SU-DHL-6 (cell line): ENCODE results near the gene MR1.

Source experiments
- H2AFZ ChIP-seq: fragments of 200-600 bp; sonication (generic); 2 replicates; pipeline ENCODE4 v1.6.1; 2014; ENCODE audit warnings: low read depth, mild to moderate bottlenecking, moderate library complexity, mixed read lengths, antibody characterized with exemption, low read length; ENCODE audit not compliant: severe bottlenecking
- H3F3A ChIP-seq: fragments of 200-600 bp; shearing (Covaris generic); 2 replicates; pipeline ENCODE4 v1.6.0; 2016; ENCODE audit warnings: antibody characterized with exemption, mild to moderate bottlenecking; ENCODE audit not compliant: insufficient read depth
- H3K27ac ChIP-seq: fragments of 200-600 bp; sonication (generic); 2 replicates; pipeline ENCODE4 v1.5.1; 2016; ENCODE audit warnings: low read depth, mild to moderate bottlenecking, low read length, moderate library complexity, mixed read lengths
- H3K27me3 ChIP-seq: fragments of 200-600 bp; sonication (generic), shearing (Covaris generic); 2 replicates; pipeline ENCODE4 v1.6.0; 2014; ENCODE audit warnings: mild to moderate bottlenecking, low read length
- H3K36me3 ChIP-seq: fragments of 200-600 bp; sonication (generic); 2 replicates; pipeline ENCODE4 v1.6.1; 2014; ENCODE audit warnings: mild to moderate bottlenecking, low read length, mixed read lengths
- H3K4me2 ChIP-seq: fragments of 300-600, 200-600 bp; shearing (Covaris generic), sonication (generic); 2 replicates; pipeline ENCODE4 v1.6.0; 2014; ENCODE audit warnings: low read length, low read depth, mild to moderate bottlenecking; ENCODE audit not compliant: poor library complexity, severe bottlenecking
- H3K4me3 ChIP-seq: fragments of 200-600 bp; sonication (generic); 2 replicates; pipeline ENCODE4 v1.5.1; 2014; ENCODE audit warnings: antibody characterized with exemption, low read length, mild to moderate bottlenecking, mixed read lengths; ENCODE audit not compliant: insufficient read depth, poor library complexity, severe bottlenecking
- H3K79me2 ChIP-seq: fragments of 200-600 bp; sonication (generic); 2 replicates; pipeline ENCODE4 v1.6.1; 2014; ENCODE audit warnings: mild to moderate bottlenecking, low read length, moderate library complexity; ENCODE audit not compliant: insufficient read depth
- H3K9ac ChIP-seq: fragments of 200-600 bp; sonication (generic); 2 replicates; pipeline ENCODE4 v1.7.0; 2014; ENCODE audit warnings: mild to moderate bottlenecking, low read length
- H3K9me2 ChIP-seq: fragments of 200-600 bp; sonication (generic); replicated peaks from 2 replicates; pipeline ENCODE4 v1.6.1; 2014; ENCODE audit warnings: low read length; ENCODE audit not compliant: insufficient read depth
- H3K9me3 ChIP-seq: fragments of 200-600 bp; sonication (generic); 2 replicates; pipeline ENCODE4 v1.6.1; 2014; ENCODE audit warnings: low read length, mixed read lengths; ENCODE audit not compliant: insufficient read depth
- H4K20me1 ChIP-seq: fragments of 200-600 bp; sonication (generic); 2 replicates; pipeline ENCODE4 v1.6.1; 2014; ENCODE audit warnings: low read depth, mild to moderate bottlenecking, antibody characterized with exemption, low read length, moderate library complexity, mixed read lengths
- EZH2phosphoT487 ChIP-seq: fragments of 200-600 bp; sonication (generic), shearing (Covaris generic); conservative IDR thresholded peaks from 2 replicates; pipeline ENCODE4 v1.6.1; 2018; ENCODE audit warnings: mild to moderate bottlenecking, antibody characterized with exemption, low read length, moderate library complexity, mixed read lengths
- TF ChIP-seq, protein P1 (sequence below): fragments of 200-600 bp; sonication (generic); IDR thresholded peaks from one replicate; pipeline ENCODE4 v1.5.1; 2017; ENCODE audit warnings: antibody characterized with exemption, mild to moderate bottlenecking, low read length, moderate library complexity; ENCODE audit not compliant: insufficient read depth, poor library complexity, severe bottlenecking

Gene MR1

GRCh38 chr1:181097242-181097641 is 63.5 kb downstream of the MR1 start:
- Histone ChIP-seq H3K79me2 (no peaks in the 10 kb centered on the region), H3K27me3 (no peaks in the 10 kb centered on the region), H3K9ac (no peak overlapping the region), H4K20me1 (no peaks in the 10 kb centered on the region), H3K9me3 (no peaks in the 10 kb centered on the region), H3K4me3 (no peak overlapping the region), H3F3A (no peaks in the 10 kb centered on the region), H3K4me2 (no peak overlapping the region), H3K27ac (no peak overlapping the region), H3K36me3 (no peaks in the 10 kb centered on the region), H2AFZ (no peak overlapping the region), H3K9me2 (no peaks in the 10 kb centered on the region)
- TF ChIP-seq, protein P1, sequence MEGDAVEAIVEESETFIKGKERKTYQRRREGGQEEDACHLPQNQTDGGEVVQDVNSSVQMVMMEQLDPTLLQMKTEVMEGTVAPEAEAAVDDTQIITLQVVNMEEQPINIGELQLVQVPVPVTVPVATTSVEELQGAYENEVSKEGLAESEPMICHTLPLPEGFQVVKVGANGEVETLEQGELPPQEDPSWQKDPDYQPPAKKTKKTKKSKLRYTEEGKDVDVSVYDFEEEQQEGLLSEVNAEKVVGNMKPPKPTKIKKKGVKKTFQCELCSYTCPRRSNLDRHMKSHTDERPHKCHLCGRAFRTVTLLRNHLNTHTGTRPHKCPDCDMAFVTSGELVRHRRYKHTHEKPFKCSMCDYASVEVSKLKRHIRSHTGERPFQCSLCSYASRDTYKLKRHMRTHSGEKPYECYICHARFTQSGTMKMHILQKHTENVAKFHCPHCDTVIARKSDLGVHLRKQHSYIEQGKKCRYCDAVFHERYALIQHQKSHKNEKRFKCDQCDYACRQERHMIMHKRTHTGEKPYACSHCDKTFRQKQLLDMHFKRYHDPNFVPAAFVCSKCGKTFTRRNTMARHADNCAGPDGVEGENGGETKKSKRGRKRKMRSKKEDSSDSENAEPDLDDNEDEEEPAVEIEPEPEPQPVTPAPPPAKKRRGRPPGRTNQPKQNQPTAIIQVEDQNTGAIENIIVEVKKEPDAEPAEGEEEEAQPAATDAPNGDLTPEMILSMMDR: no peak
- TF ChIP-seq EZH2phosphoT487: no peak

- Histone ChIP-seq H3K27ac (no peak overlapping the region), H3K9me3 (no peaks in the 10 kb centered on the region), H3K36me3 (no peaks in the 10 kb centered on the region), H3K4me2 (no peak overlapping the region), H3K4me3 (no peak overlapping the region), H3K9me2 (no peaks in the 10 kb centered on the region), H2AFZ (no peak overlapping the region), H3K79me2 (no peaks in the 10 kb centered on the region), H4K20me1 (no peaks in the 10 kb centered on the region), H3K27me3 (no peaks in the 10 kb centered on the region), H3F3A (no peaks in the 10 kb centered on the region), H3K9ac (no peak overlapping the region)
- TF ChIP-seq, protein P1: no peak
- no peak for TF ChIP-seq EZH2phosphoT487
Observed at GRCh38 chr1:181099152-181100014, 65.6 kb downstream of the MR1 start.

DNA sequence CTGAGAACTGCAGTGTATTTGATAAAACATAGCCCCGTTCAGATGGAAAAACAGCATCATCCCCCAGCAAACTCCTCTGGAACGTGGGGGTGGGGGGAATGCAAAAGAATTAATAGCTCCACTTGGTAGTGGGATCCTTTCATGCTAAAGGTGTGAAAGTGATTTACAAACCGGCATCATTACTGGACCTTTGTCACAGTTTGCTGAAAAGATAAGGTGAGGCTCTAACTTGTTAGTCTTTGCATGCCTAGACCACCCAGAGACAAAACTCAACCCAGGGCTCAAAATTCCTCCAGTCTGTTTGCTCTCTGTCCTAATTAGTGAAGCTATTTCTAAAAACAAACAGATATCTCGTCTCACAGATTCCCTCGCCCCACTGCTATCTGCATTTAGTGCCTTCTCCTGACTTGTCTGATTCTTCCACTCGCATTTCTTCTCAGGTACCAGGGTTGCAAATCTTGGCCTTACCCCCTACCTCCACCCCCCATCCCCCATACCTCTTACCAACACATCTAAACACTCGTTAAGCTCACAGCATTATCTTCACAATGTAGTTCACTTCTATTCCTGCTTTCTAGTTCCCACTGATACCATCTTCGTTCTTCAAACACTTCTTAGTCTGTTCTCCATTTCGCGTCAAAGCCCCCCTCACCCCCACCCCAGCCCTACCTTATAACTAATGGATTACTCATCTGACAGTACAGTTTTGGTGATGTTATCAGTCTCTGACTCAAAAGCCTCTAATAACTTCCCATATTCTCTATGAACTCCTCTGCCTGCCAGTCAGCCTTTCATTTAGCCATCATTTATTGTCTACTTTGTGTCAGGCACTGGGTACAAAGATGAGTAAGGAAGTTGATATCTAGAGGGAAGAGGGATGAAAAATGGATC is 66.5 kb downstream of the MR1 start:
- Histone ChIP-seq H3K36me3 (no peaks in the 10 kb centered on the region), H2AFZ (no peak overlapping the region), H3K4me3 (no peak overlapping the region), H3K79me2 (no peaks in the 10 kb centered on the region), H3K4me2 (no peak overlapping the region), H3K27ac (no peak overlapping the region), H3K9me3 (no peaks in the 10 kb centered on the region), H4K20me1 (no peaks in the 10 kb centered on the region), H3K9ac (no peak overlapping the region), H3K27me3 (no peaks in the 10 kb centered on the region), H3K9me2 (no peaks in the 10 kb centered on the region), H3F3A (no peaks in the 10 kb centered on the region)
- no peak for TF ChIP-seq EZH2phosphoT487
